Thoracic aorta (tissue), 2 donors: ENCODE results near the gene CCR4. TPM values are rescaled to one million over a fixed set of nuclear protein-coding genes. Genes with fewer than 3 reads are reported as not detected.

Experiments used
- ATAC-seq: fragments of 150-250 bp; one replicate; pipeline ENCODE4 v1.8.0; 2017; ENCODE audit warnings: low read depth; ENCODE audit not compliant: insufficient number of reproducible peaks, low FRiP score
- DNase-seq: peaks from one replicate; pipeline ENCODE4 v3.0.0-alpha.2; 2020; ENCODE audit warnings: low spot score
- H3K27ac ChIP-seq, 2 donors: fragments of 200-600 bp; sonication (generic); 1 replicate in 1 of 2; 2 replicates in 1 of 2; pipeline ENCODE4 v1.5.1; 2016; ENCODE audit warnings: mild to moderate bottlenecking in 2 of 2, moderate library complexity in 2 of 2
- H3K27me3 ChIP-seq: fragments of 200-600 bp; sonication (generic); replicated peaks from 2 replicates; pipeline ENCODE4 v1.6.0; 2016; ENCODE audit warnings: mild to moderate bottlenecking; ENCODE audit not compliant: insufficient read depth
- H3K36me3 ChIP-seq: fragments of 200-600 bp; sonication (generic); one replicate; pipeline ENCODE4 v1.5.1; 2016
- H3K4me1 ChIP-seq, 2 donors: fragments of 200-600 bp; sonication (generic); 1 replicate in 1 of 2; 2 replicates in 1 of 2; pipeline versions ENCODE4 v1.5.1 to v1.6.0; 2016; ENCODE audit warnings: low read depth in 2 of 2, mild to moderate bottlenecking in 1 of 2; ENCODE audit not compliant: control insufficient read depth in 1 of 2
- H3K4me3 ChIP-seq: fragments of 200-600 bp; sonication (generic); 2 replicates; pipeline ENCODE4 v1.5.1; 2016; ENCODE audit warnings: mild to moderate bottlenecking
- H3K9me3 ChIP-seq: fragments of 200-600 bp; sonication (generic); 2 replicates; pipeline ENCODE4 v1.5.1; 2016
- total RNA-seq, 2 donors: library from RNA; depleted of rRNA; stranded (reverse); fragments of >200 nt; gene quantifications; one replicate each; pipeline versions ENCODE4 v1.1.0 to v1.2.3, GENCODE V29; 2016
- TF ChIP-seq, protein P1 (sequence below): fragments of 200-600 bp; sonication (generic); IDR thresholded peaks from one replicate; pipeline ENCODE4 v1.5.1; 2019; ENCODE audit warnings: antibody characterized with exemption

The CCR4 gene
- total RNA-seq, 2 donors from 2014 or later: 0.56 TPM; not detected in 1

- DNase-seq (no peak), ATAC-seq (no peak)
- H3K9me3 ChIP-seq: no peaks in the 10 kb centered on the region
- no peak overlapping the region for H3K4me3 ChIP-seq
- H3K36me3 ChIP-seq: no peaks in the 10 kb centered on the region
- H3K4me1 ChIP-seq: no peaks in the 10 kb centered on the region
- TF ChIP-seq, protein P1, sequence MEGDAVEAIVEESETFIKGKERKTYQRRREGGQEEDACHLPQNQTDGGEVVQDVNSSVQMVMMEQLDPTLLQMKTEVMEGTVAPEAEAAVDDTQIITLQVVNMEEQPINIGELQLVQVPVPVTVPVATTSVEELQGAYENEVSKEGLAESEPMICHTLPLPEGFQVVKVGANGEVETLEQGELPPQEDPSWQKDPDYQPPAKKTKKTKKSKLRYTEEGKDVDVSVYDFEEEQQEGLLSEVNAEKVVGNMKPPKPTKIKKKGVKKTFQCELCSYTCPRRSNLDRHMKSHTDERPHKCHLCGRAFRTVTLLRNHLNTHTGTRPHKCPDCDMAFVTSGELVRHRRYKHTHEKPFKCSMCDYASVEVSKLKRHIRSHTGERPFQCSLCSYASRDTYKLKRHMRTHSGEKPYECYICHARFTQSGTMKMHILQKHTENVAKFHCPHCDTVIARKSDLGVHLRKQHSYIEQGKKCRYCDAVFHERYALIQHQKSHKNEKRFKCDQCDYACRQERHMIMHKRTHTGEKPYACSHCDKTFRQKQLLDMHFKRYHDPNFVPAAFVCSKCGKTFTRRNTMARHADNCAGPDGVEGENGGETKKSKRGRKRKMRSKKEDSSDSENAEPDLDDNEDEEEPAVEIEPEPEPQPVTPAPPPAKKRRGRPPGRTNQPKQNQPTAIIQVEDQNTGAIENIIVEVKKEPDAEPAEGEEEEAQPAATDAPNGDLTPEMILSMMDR: no peak
- H3K27me3 ChIP-seq: no peaks in the 10 kb centered on the region
- H3K27ac ChIP-seq: no peak overlapping the region
Measured at GRCh38 chr3:32952369-32953077, 1.1 kb downstream of the CCR4 start.

- Histone ChIP-seq H3K9me3 (no peaks in the 10 kb centered on the region), H3K36me3 (no peaks in the 10 kb centered on the region), H3K4me1 (no peaks in the 10 kb centered on the region), H3K4me3 (no peak overlapping the region), H3K27ac (no peak overlapping the region), H3K27me3 (no peaks in the 10 kb centered on the region)
- ATAC-seq: no peak
- TF ChIP-seq, protein P1: no peak
- DNase-seq: no peak
Measured at GRCh38 chr3:32954506-32954905, 3.1 kb downstream of the CCR4 start.

GRCh38 chr3:32956750-32957570, 5.5 kb downstream of the CCR4 start:
- DNase-seq (no peak), ATAC-seq (no peak)
- TF ChIP-seq, protein P1: no peak
- no peaks in the 10 kb centered on the region for H3K27me3 ChIP-seq
- H3K4me1 ChIP-seq: no peaks in the 10 kb centered on the region
- H3K27ac ChIP-seq: no peak overlapping the region
- no peaks in the 10 kb centered on the region for H3K9me3 ChIP-seq
- H3K4me3 ChIP-seq: no peak overlapping the region
- no peaks in the 10 kb centered on the region for H3K36me3 ChIP-seq

- H3K27ac ChIP-seq: no peak overlapping the region
- H3K9me3 ChIP-seq: no peaks in the 10 kb centered on the region
- no peaks in the 10 kb centered on the region for H3K4me1 ChIP-seq
- ATAC-seq: no peak
- no peak overlapping the region for H3K4me3 ChIP-seq
- DNase-seq: no peak
- H3K36me3 ChIP-seq: no peaks in the 10 kb centered on the region
- H3K27me3 ChIP-seq: no peaks in the 10 kb centered on the region
- TF ChIP-seq, protein P1: no peak
Measured at GRCh38 chr3:32958509-32958908, 7.1 kb downstream of the CCR4 start.

GRCh38 chr3:32959371-32959770, 7.9 kb downstream of the CCR4 start:
- no peaks in the 10 kb centered on the region for H3K27me3 ChIP-seq
- H3K4me3 ChIP-seq: no peak overlapping the region
- no peak overlapping the region for H3K27ac ChIP-seq
- no peak for DNase-seq
- H3K4me1 ChIP-seq: no peaks in the 10 kb centered on the region
- H3K36me3 ChIP-seq: no peaks in the 10 kb centered on the region
- TF ChIP-seq, protein P1: no peak
- ATAC-seq: no peak
- H3K9me3 ChIP-seq: no peaks in the 10 kb centered on the region
